Stomach (tissue), 9 donors: ENCODE measurements around the gene SNAPC2. TPM values are rescaled to one million over a fixed set of nuclear protein-coding genes. Genes with fewer than 3 reads are reported as not detected.

Experiments
- DNase-seq, 2 donors: peaks; one replicate each; pipeline versions ENCODE4 v3.0.0 to v3.0.0-alpha.2; 2013 to 2019
- H3K27ac ChIP-seq, 5 donors: fragments of 200-600 bp in 4 of 5; sonication (generic) in 4 of 5; one replicate each; pipeline ENCODE4 v1.5.1; 2013 to 2019; ENCODE audit warnings: mild to moderate bottlenecking in 1 of 5, moderate library complexity in 1 of 5
- H3K27me3 ChIP-seq, 3 donors: fragments of 200-600 bp; sonication (generic); one replicate each; pipeline ENCODE4 v1.5.1; 2017 to 2019; ENCODE audit warnings: mixed run types in 1 of 3
- H3K36me3 ChIP-seq, 4 donors: fragments of 200-600 bp; sonication (generic); 1 replicate in 3 of 4; 2 replicates in 1 of 4; pipeline ENCODE4 v1.5.1; 2016 to 2019
- H3K4me1 ChIP-seq, 4 donors: fragments of 200-600 bp; sonication (generic); one replicate each; pipeline ENCODE4 v1.5.1; 2016 to 2019
- H3K4me3 ChIP-seq, 4 donors: fragments of 200-600 bp; sonication (generic) in 3 of 4; one replicate each; pipeline ENCODE4 v1.5.1; 2016 to 2019; ENCODE audit warnings: mild to moderate bottlenecking in 1 of 4
- H3K9me3 ChIP-seq, 4 donors: fragments of 200-600 bp; sonication (generic); one replicate each; pipeline ENCODE4 v1.5.1; 2016 to 2019
- EP300 ChIP-seq: sonication (generic); formaldehyde crosslinking; IDR thresholded peaks from one replicate; pipeline ENCODE4 v1.6.1; 2017; ENCODE audit warnings: antibody characterized with exemption
- POLR2A ChIP-seq, 4 donors: fragments of 450-650 bp; IDR thresholded peaks; one replicate each; pipeline ENCODE4 v1.6.1; 2016; ENCODE audit warnings: antibody characterized with exemption in 4 of 4, control low read depth in 2 of 4, mild to moderate bottlenecking in 1 of 4, moderate library complexity in 1 of 4
- POLR2AphosphoS5 ChIP-seq, 3 donors: sonication (generic); formaldehyde crosslinking; IDR thresholded peaks; one replicate each; pipeline ENCODE4 v1.6.1; 2016; ENCODE audit warnings: antibody characterized with exemption in 3 of 3
- WGBS, 5 donors: extraction: QIAGEN DNeasy Blood & Tissue Kit in 3 of 5; methylation state at CpG; one replicate each; pipeline versions ENCODE4 v1.1.5 to v1.1.7; 2013 to 2018; 5-methylcytosine and 5-hydroxymethylcytosine counted together
- intact Hi-C: fragments of 100-400 bp; cut with DNase I; formaldehyde crosslinking; loops from one replicate; pipeline ENCODE4 v1.15.1; 2023; ENCODE audit warnings: low total_unique reads
- polyA plus RNA-seq, 3 donors: library from polyadenylated mRNA; stranded (reverse); fragments of 200-250 nt; gene quantifications; one replicate each; pipeline ENCODE4 v1.2.3, GENCODE V29; 2013
- total RNA-seq, 5 donors: library from RNA; depleted of rRNA; stranded (reverse); fragments of >200 nt; gene quantifications; one replicate each; pipeline versions ENCODE4 v1.1.0 to v1.2.3, GENCODE V29; 2014 to 2016
- TF ChIP-seq, protein P1 (sequence below), 7 experiments: fragments of 450-650 bp in 4 of 7; fragments of 200-600 bp in 3 of 7; sonication (generic) in 3 of 7; IDR thresholded peaks; one replicate each; pipeline ENCODE4 v1.5.1; 2016 to 2019; ENCODE audit warnings: antibody characterized with exemption in 7 of 7, control low read depth in 2 of 7, mild to moderate bottlenecking in 1 of 7
- donor health status: healthy with polysubstance abuse.
- donor health status: Bipolar disorder and iron deficiency.
- donor health status: healthy.

The SNAPC2 gene
- total and polyA plus RNA-seq, 8 donors: 2.3 to 22.8 (median 14.9) TPM

DNA sequence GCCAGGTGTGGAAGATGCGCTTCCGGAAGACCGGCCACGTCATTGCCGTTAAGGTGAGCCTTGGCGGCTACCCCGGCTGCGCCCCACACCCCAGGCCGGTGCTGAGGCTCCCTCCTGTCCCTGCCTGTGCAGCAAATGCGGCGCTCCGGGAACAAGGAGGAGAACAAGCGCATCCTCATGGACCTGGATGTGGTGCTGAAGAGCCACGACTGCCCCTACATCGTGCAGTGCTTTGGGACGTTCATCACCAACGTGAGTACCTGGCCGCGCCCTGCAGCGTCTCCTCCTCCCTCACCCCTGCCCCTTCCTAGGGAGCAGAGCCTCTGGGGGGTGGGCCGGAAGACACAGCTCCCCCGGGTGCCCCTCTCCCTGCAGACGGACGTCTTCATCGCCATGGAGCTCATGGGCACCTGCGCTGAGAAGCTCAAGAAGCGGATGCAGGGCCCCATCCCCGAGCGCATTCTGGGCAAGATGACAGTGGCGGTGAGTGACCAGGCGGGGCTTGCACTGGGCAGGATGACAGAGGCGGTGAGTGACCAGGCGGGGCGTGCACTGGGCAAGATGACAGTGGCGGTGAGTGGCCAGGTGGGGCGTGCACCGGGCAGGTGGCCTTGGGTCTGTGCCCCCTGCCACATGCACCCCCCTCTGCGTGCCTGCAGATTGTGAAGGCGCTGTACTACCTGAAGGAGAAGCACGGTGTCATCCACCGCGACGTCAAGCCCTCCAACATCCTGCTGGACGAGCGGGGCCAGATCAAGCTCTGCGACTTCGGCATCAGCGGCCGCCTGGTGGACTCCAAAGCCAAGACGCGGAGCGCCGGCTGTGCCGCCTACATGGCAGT is 9.6 kb upstream of the SNAPC2 start:
- WGBS, 5 donors: 92 to 94% (median 93%) methylated on average over 25 to 54 of the region's 54 CpGs
- Histone ChIP-seq H3K9me3 (no peaks in the 10 kb centered on the region), H3K4me1 (peaks cover 12 to 44% (median 21%) of the 10 kb centered on the region in 4 donors), H3K4me3 (no peak overlapping the region), H3K36me3 (peaks cover 47 to 78% (median 71%) of the 10 kb centered on the region in 4 donors), H3K27me3 (peaks cover 0 to 40% (median 14%) of the 10 kb centered on the region in 3 donors), H3K27ac (no peak overlapping the region)
- no peak for TF ChIP-seq POLR2A (IDR thresholded peaks at IDR 0.05)
- TF ChIP-seq POLR2AphosphoS5 (IDR thresholded peaks at IDR 0.05): no peak
- TF ChIP-seq, protein P1, sequence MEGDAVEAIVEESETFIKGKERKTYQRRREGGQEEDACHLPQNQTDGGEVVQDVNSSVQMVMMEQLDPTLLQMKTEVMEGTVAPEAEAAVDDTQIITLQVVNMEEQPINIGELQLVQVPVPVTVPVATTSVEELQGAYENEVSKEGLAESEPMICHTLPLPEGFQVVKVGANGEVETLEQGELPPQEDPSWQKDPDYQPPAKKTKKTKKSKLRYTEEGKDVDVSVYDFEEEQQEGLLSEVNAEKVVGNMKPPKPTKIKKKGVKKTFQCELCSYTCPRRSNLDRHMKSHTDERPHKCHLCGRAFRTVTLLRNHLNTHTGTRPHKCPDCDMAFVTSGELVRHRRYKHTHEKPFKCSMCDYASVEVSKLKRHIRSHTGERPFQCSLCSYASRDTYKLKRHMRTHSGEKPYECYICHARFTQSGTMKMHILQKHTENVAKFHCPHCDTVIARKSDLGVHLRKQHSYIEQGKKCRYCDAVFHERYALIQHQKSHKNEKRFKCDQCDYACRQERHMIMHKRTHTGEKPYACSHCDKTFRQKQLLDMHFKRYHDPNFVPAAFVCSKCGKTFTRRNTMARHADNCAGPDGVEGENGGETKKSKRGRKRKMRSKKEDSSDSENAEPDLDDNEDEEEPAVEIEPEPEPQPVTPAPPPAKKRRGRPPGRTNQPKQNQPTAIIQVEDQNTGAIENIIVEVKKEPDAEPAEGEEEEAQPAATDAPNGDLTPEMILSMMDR (IDR thresholded peaks at IDR 0.05): no peak
- no peak for DNase-seq
- intact Hi-C loops: no loop called here

DNA sequence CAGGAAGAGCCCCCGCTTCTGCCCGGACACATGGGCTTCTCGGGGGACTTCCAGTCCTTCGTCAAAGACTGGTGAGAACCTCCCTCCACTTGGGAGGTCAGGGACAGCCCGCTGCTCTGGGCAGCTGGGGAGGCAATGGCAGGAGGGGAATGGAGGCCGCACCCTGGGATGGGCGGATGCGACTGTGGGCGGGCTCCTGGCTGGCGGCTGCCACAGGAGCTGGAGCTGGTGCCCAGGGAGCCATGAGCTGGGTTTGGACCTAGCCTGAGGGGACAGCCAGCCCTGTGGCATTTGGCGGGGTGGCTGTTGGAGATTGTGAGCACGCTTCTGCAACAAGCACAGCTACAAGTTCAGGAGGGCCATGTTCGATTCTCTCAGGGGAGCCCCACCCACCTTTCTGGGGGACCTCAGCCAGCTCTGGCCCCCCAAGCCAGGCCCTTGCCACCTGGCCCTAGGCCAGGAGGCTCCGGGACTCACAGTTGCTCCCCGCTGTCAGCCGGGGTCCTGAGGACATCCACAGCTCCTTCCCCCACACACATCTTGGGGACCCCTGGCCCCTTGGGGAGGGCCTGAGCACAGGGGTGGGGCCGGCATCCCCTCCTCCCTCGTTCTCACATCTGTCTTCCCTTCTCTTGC is 8.5 kb upstream of the SNAPC2 start:
- TF ChIP-seq EP300 (no peak), POLR2A (IDR thresholded peaks at IDR 0.05) (no peak)

DNA sequence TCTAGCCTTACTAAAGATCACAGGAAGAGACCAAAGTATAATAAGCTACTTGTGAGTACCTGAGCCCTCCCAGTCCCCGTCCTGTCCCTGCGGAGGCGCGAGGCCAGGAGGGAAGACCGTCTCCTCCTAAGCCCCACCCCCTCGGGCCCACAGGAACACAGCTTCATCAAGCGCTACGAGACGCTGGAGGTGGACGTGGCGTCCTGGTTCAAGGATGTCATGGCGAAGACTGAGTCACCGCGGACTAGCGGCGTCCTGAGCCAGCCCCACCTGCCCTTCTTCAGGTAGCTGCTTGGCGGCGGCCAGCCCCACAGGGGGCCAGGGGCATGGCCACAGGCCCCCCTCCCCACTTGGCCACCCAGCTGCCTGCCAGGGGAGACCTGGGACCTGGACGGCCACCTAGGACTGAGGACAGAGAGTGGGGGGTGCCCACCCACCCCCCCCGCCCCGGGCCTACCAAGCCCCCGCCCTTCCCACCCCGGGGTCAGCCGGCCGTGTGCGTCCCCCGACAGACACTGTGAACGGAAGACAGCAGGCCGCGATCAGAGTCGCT is 7.9 kb upstream of the SNAPC2 start:
- Histone ChIP-seq H3K27me3 (peaks cover 7 to 57% (median 31%) of the 10 kb centered on the region in 3 donors), H3K4me3 (no peak overlapping the region), H3K4me1 (peaks cover 18 to 45% (median 23%) of the 10 kb centered on the region in 4 donors), H3K9me3 (no peaks in the 10 kb centered on the region), H3K27ac (no peak overlapping the region), H3K36me3 (peaks cover 40 to 63% (median 56%) of the 10 kb centered on the region in 4 donors)
- 91 to 92% (median 91%) methylated on average over 21 to 31 of the region's 31 CpGs for WGBS, 5 donors
- TF ChIP-seq POLR2A (IDR thresholded peaks at IDR 0.05) (no peak), POLR2AphosphoS5 (IDR thresholded peaks at IDR 0.05) (no peak), EP300 (no peak)
- TF ChIP-seq, protein P1 (IDR thresholded peaks at IDR 0.05): no peak
- intact Hi-C loops: no loop called here
- no peak for DNase-seq

More for the DNA sequence above, 8.5 kb upstream of the SNAPC2 start:
- DNase-seq: no peak
- intact Hi-C loops: no loop called here
- H3K27ac ChIP-seq: no peak overlapping the region
- WGBS, 5 donors: 84 to 92% (median 89%) methylated on average over 11 to 18 of the region's 18 CpGs
- H3K4me1 ChIP-seq: peaks cover 13 to 45% (median 21%) of the 10 kb centered on the region in 4 donors
- no peak overlapping the region for H3K4me3 ChIP-seq
- H3K27me3 ChIP-seq: peaks cover 5 to 51% (median 25%) of the 10 kb centered on the region in 3 donors
- H3K36me3 ChIP-seq: peaks cover 40 to 68% (median 60%) of the 10 kb centered on the region in 4 donors
- H3K9me3 ChIP-seq: no peaks in the 10 kb centered on the region

DNA sequence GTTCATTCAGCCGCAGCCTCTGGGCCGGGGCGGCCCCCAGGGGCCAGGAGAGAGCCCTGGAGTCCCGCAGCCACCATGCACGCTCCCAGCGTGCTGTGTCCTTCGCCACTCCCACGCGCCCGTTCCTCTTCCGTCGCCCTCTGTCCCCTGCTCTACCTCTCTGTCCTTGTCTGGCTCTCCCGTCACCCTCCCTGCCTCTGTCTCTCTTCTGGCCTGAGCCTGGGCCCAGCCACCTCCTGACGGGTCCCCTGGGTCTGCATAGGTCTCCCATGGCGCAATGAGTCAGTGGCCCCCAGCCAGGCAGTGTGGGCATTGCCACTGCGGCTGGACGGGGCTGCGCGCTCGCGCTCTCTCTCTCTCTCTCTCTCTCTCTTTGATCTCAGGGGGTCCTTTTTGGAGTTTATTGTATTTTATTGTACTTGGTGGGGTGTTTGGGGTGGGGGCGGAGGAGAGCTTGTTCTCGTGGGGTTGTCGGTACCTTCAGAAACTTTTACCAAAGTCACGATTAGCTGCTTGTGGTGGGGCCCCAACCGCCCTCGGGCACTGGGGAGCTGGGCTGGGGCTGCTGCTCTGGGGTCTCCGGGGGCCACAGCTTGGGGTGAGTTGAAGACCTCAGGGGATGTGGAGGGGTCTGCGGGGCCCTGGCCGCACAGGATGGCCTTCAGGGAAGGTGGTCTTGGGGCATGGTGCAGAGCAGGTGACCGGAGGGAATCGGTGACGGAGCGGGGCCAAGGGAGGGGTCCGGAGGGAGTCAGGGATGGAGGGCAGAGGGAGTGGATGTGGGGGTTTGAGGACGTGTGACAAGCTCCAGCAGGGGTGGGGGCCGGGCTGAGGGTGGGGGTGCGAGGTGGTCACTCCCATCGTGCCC is 7.2 kb upstream of the SNAPC2 start:
- TF ChIP-seq, protein P1 (IDR thresholded peaks at IDR 0.05): no peak
- no peak for TF ChIP-seq POLR2A (IDR thresholded peaks at IDR 0.05)
- TF ChIP-seq POLR2AphosphoS5 (IDR thresholded peaks at IDR 0.05): no peak
- TF ChIP-seq EP300: no peak
- Histone ChIP-seq H3K4me3 (no peak overlapping the region), H3K9me3 (no peaks in the 10 kb centered on the region), H3K36me3 (peaks cover 40 to 58% (median 54%) of the 10 kb centered on the region in 4 donors), H3K27ac (no peak overlapping the region), H3K27me3 (peaks cover 12 to 64% (median 38%) of the 10 kb centered on the region in 3 donors), H3K4me1 (peaks cover 22 to 45% (median 26%) of the 10 kb centered on the region in 4 donors)
- no peak for DNase-seq
- WGBS, 5 donors: 92 to 95% (median 94%) methylated on average over 38 to 39 of the region's 39 CpGs
- intact Hi-C loops: no loop called here
